ENCODE measurements around the gene DLG2.
"Not testable (repeated sequence)": the region's sequence is repeated elsewhere in the genome, so short reads cannot be mapped to it uniquely, and the experiment has no call there.

Gene DLG2

DNA sequence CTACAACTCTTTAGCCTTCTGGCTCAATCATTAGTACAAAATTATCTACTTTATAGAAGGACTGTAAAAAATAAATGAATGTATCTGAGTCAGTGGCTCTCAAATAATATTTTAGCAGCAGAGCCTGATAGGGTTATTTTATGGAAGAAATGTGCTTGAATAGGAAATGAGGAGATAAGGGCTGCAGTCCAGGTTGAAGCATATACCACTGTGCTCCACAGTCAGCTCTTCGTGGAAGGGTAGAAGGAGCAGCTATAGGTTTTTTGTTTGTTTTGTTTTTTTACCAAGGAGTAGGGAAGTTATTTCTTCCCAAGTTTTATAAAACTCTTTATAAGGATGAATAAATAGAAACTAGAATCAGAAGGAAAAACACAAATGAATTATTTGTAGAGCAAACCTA lies 242.0 kb downstream of the DLG2 start:
- no peak overlapping the region for H3K27ac Mint-ChIP-seq
- H3K4me1 Mint-ChIP-seq, result no peaks in the 10 kb centered on the region
- DNase-seq, result no peak
- peaks cover 4% of the 10 kb centered on the region for H3K27me3 Mint-ChIP-seq (ENCODE audit: low read depth, poor library complexity)
- no peaks in the 10 kb centered on the region for H3K36me3 Mint-ChIP-seq (ENCODE audit: low read depth)
- TF ChIP-seq, protein P1, sequence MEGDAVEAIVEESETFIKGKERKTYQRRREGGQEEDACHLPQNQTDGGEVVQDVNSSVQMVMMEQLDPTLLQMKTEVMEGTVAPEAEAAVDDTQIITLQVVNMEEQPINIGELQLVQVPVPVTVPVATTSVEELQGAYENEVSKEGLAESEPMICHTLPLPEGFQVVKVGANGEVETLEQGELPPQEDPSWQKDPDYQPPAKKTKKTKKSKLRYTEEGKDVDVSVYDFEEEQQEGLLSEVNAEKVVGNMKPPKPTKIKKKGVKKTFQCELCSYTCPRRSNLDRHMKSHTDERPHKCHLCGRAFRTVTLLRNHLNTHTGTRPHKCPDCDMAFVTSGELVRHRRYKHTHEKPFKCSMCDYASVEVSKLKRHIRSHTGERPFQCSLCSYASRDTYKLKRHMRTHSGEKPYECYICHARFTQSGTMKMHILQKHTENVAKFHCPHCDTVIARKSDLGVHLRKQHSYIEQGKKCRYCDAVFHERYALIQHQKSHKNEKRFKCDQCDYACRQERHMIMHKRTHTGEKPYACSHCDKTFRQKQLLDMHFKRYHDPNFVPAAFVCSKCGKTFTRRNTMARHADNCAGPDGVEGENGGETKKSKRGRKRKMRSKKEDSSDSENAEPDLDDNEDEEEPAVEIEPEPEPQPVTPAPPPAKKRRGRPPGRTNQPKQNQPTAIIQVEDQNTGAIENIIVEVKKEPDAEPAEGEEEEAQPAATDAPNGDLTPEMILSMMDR (IDR thresholded peaks at IDR 0.05), result no peak
- H3K4me3 Mint-ChIP-seq, result no peak overlapping the region
- H3K9me3 Mint-ChIP-seq, result no peaks in the 10 kb centered on the region

DNA sequence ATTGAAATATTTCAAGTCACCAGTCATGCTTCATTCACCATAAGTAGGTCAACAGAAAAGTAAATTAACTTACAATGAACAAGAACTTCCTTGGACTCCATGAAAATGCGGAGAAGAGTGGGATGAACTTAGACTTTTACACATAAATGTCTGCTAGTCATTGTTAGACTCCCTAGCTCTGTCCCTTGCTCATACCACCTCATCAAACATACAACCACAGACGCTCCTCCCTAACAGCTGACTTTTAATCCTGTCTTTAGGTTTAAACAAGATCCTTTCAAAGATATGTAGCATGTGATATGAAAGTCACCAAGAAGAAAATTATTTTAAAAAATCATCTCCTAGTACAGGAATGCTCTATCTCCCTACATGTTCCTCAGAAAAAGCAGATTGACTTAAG lies 248.1 kb downstream of the DLG2 start:
- H3K9me3 Mint-ChIP-seq, result no peaks in the 10 kb centered on the region
- H3K4me1 Mint-ChIP-seq, result no peaks in the 10 kb centered on the region
- TF ChIP-seq, protein P1 (IDR thresholded peaks at IDR 0.05), result no peak
- no peaks in the 10 kb centered on the region for H3K27me3 Mint-ChIP-seq (ENCODE audit: low read depth, poor library complexity)
- no peak overlapping the region for H3K27ac Mint-ChIP-seq
- no peak for DNase-seq
- no peaks in the 10 kb centered on the region for H3K36me3 Mint-ChIP-seq (ENCODE audit: low read depth)
- H3K4me3 Mint-ChIP-seq, result no peak overlapping the region

GRCh38 chr11:85377901-85378300 lies 249.2 kb downstream of the DLG2 start:
- Mint-ChIP-seq H3K4me3 (no peak overlapping the region), H3K27me3 (ENCODE audit: low read depth, poor library complexity) (peaks cover 1% of the 10 kb centered on the region), H3K27ac (no peak overlapping the region), H3K4me1 (no peaks in the 10 kb centered on the region), H3K36me3 (ENCODE audit: low read depth) (no peaks in the 10 kb centered on the region), H3K9me3 (no peaks in the 10 kb centered on the region)
- no peak for DNase-seq
- TF ChIP-seq, protein P1 (IDR thresholded peaks at IDR 0.05), result no peak

- no peak for DNase-seq
- H3K27ac Mint-ChIP-seq, result no peak overlapping the region
- TF ChIP-seq, protein P1 (IDR thresholded peaks at IDR 0.05), result no peak
- H3K4me1 Mint-ChIP-seq, result no peaks in the 10 kb centered on the region
- no peaks in the 10 kb centered on the region for H3K9me3 Mint-ChIP-seq
- no peaks in the 10 kb centered on the region for H3K36me3 Mint-ChIP-seq (ENCODE audit: low read depth)
- no peaks in the 10 kb centered on the region for H3K27me3 Mint-ChIP-seq (ENCODE audit: low read depth, poor library complexity)
- no peak overlapping the region for H3K4me3 Mint-ChIP-seq
Observed at GRCh38 chr11:85359859-85360258, 267.3 kb downstream of the DLG2 start.

DNA sequence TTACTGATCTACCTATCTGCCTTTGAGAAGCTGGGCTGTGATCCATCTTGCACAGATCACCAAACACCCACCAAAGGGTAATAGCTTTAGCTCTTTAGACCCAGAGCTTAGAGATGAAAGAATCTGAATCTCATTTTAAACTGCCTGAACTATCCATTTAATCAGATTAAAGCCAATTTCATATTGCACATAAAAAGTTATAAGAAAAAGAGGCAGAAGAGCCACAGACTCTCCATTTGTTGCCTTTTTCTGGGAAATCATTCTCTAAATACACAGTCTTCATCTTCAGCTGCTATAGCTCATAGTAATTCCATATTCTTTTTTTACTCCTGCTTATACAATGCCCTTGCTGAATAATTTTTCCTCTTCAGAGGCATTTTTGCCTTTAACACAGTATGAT lies 271.2 kb downstream of the DLG2 start:
- H3K27ac Mint-ChIP-seq, result no peak overlapping the region
- H3K4me3 Mint-ChIP-seq, result no peak overlapping the region
- no peaks in the 10 kb centered on the region for H3K27me3 Mint-ChIP-seq (ENCODE audit: low read depth, poor library complexity)
- no peaks in the 10 kb centered on the region for H3K4me1 Mint-ChIP-seq
- H3K9me3 Mint-ChIP-seq, result no peaks in the 10 kb centered on the region
- DNase-seq, result no peak
- TF ChIP-seq, protein P1 (IDR thresholded peaks at IDR 0.05), result no peak
- H3K36me3 Mint-ChIP-seq (ENCODE audit: low read depth), result no peaks in the 10 kb centered on the region

GRCh38 chr11:85349539-85349938 lies 277.6 kb downstream of the DLG2 start:
- H3K9me3 Mint-ChIP-seq; H3K36me3 Mint-ChIP-seq (ENCODE audit: low read depth); H3K27me3 Mint-ChIP-seq (ENCODE audit: low read depth, poor library complexity); DNase-seq; H3K4me3 Mint-ChIP-seq; H3K4me1 Mint-ChIP-seq: not testable (repeated sequence)
- H3K27ac Mint-ChIP-seq, result peak overlapping the region; percentile 29

Data from nephron progenitor cell (in vitro differentiated cells).